Heart left ventricle (tissue), 16 donors: Measurements from ENCODE around the gene YBX1. TPM values are rescaled to one million over a fixed set of nuclear protein-coding genes. Genes with fewer than 3 reads are reported as not detected.

Experiments used
- ATAC-seq, 4 donors: fragments of 200-7000 bp; cut with Tn5 transposase; one replicate each; pipeline ENCODE4 v1.9.1; 2020 to 2022; ENCODE audit warnings: moderate library complexity in 4 of 4, mild to moderate bottlenecking in 3 of 4, moderate number of reproducible peaks in 1 of 4
- DNase-seq, 5 donors: peaks; one replicate each; pipeline ENCODE4 v3.0.0-alpha.2; 2020
- H3K27ac ChIP-seq, 12 donors: fragments of 200-600 bp; sonication (generic) in 4 of 12; one replicate each; pipeline versions ENCODE4 v1.5.0 to v1.8.0; 2016 to 2022; ENCODE audit warnings: mild to moderate bottlenecking in 2 of 12
- H3K27me3 ChIP-seq, 9 donors: fragments of 200-600 bp; sonication (generic) in 2 of 9; one replicate each; pipeline versions ENCODE4 v1.5.1 to v1.8.0; 2016 to 2022; ENCODE audit warnings: mild to moderate bottlenecking in 3 of 9
- H3K36me3 ChIP-seq, 9 donors: fragments of 200-600 bp; sonication (generic) in 2 of 9; one replicate each; pipeline versions ENCODE4 v1.5.0 to v1.8.0; 2018 to 2022; ENCODE audit warnings: mild to moderate bottlenecking in 2 of 9
- H3K4me1 ChIP-seq, 12 donors: fragments of 200-600 bp; sonication (generic) in 4 of 12; one replicate each; pipeline versions ENCODE4 v1.5.0 to v1.8.0; 2016 to 2022; ENCODE audit warnings: mild to moderate bottlenecking in 3 of 12
- H3K4me3 ChIP-seq, 12 donors: fragments of 200-600 bp; sonication (generic) in 4 of 12; one replicate each; pipeline versions ENCODE4 v1.5.0 to v1.8.0; 2017 to 2022; ENCODE audit warnings: mild to moderate bottlenecking in 9 of 12, moderate library complexity in 4 of 12
- H3K9me3 ChIP-seq, 12 donors: fragments of 200-600 bp; sonication (generic) in 4 of 12; one replicate each; pipeline versions ENCODE4 v1.5.0 to v1.8.0; 2016 to 2022; ENCODE audit warnings: mild to moderate bottlenecking in 1 of 12
- CTCF ChIP-seq, 12 donors: fragments of 200-600 bp; sonication (generic) in 4 of 12; IDR thresholded peaks; one replicate each; pipeline versions ENCODE4 v1.5.0 to v1.8.0; 2018 to 2022; ENCODE audit warnings: antibody characterized with exemption in 12 of 12, mild to moderate bottlenecking in 5 of 12
- POLR2A ChIP-seq, 2 donors: fragments of 450-650 bp; IDR thresholded peaks; one replicate each; pipeline ENCODE4 v1.6.1; 2017; ENCODE audit warnings: antibody characterized with exemption in 2 of 2, mild to moderate bottlenecking in 2 of 2, moderate library complexity in 2 of 2
- WGBS, 4 donors: extraction: QIAGEN DNeasy Blood & Tissue Kit in 2 of 4; methylation state at CpG; one replicate each; pipeline versions ENCODE4 v1.1.5 to v1.1.7; 2013 to 2018; 5-methylcytosine and 5-hydroxymethylcytosine counted together
- intact Hi-C, 10 donors: fragments of 100-400 bp; cut with DNase I; formaldehyde crosslinking; loops; one replicate each; pipeline versions ENCODE4 v1.11.1 to v1.14.2; 2022
- polyA plus RNA-seq, 2 donors: library from polyadenylated mRNA; stranded (reverse); fragments of 200-250 nt; gene quantifications; one replicate each; pipeline ENCODE4 v1.2.3, GENCODE V29; 2013
- total RNA-seq, 9 donors: library from RNA; depleted of rRNA in 2 of 9; stranded (reverse); fragments of >200 nt in 2 of 9; fragmentation: NEBNext Ultra II Directional in 3 of 9; extraction: Animal tissue kit (Norgen Biotek cat#: 25700) in 3 of 9; gene quantifications; one replicate each; pipeline versions ENCODE4 v1.1.0 to v1.2.4, GENCODE V29; 2016 to 2023
- donor health status: ischemic (EF 13 %, LVEDD 7.1; RV severe dilation, severe dysfunction).
- donor health status: healthy with polysubstance abuse.
- donor health status: DM: no; HTN: yes; CAD: no.
- donor health status: DM: no; HTN: no; CAD: no.
- donor health status: ischemic (EF 25% LVEDD 6.9; RV normal size, moderate dysfunction).
- donor health status: ischemic (EF 25% LVEDD 5.7; RV mildly dilated, moderate dysfunction).
- donor health status: healthy.
- donor health status: DM: yes; HTN: yes; CAD: no.
- donor health status: ischemic (EF 35%, LVEDD 5.7; RV mildly dilated, moderate dysfunction).
- donor health status: nonischemic (EF 11% LVEDD 7.7; RV severe dilation, severe dysfunction).
- donor health status: DM: yes; HTN: yes; CAD: no.
- donor health status: PGD.
- donor health status: ischemic (EF 29% LVEDD 5.4; RV normal size, mild dysfunction).
- donor health status: nonischemic (EF 23%, LVEDD 6.1; RV moderate dilation, normal function).

YBX1 gene
- total and polyA plus RNA-seq, 11 donors: 638 to 1,226 (median 788) TPM

- no peaks in the 10 kb centered on the region for H3K27me3 ChIP-seq
- no peaks in the 10 kb centered on the region for H3K9me3 ChIP-seq
- peak overlapping the region in 1 of 12 donors; percentile 1 for H3K4me3 ChIP-seq
- H3K27ac ChIP-seq: peak overlapping the region in 5 of 12 donors; percentile 1 to 22 (median 9)
- peaks cover 0 to 34% (median 3%) of the 10 kb centered on the region in 9 donors for H3K36me3 ChIP-seq
- ATAC-seq (no peak), DNase-seq (no peak)
- no peak for TF ChIP-seq POLR2A (IDR thresholded peaks at IDR 0.05)
- no peak for TF ChIP-seq CTCF (IDR thresholded peaks at IDR 0.05)
- H3K4me1 ChIP-seq: peaks cover 19 to 86% (median 79%) of the 10 kb centered on the region in 12 donors
- intact Hi-C loops: loop anchor here in 4 of 10 donors (10.0 kb wide), 5 partner anchors 78 to 512 kb away; partner anchors contain the start of genes C1orf50 (in 2 of the 4), P3H1 (in 2 of the 4) and FOXJ3 (in 1 of the 4)
- 60 to 70% (median 66%) methylated on average over 4 of the region's 4 CpGs for WGBS, 4 donors
Measured at GRCh38 chr1:42686418-42686817, 4.2 kb downstream of the YBX1 start.

GRCh38 chr1:42689912-42690311, 7.7 kb downstream of the YBX1 start:
- TF ChIP-seq POLR2A (IDR thresholded peaks at IDR 0.05) (no peak), CTCF (IDR thresholded peaks at IDR 0.05) (no peak)
- no peak overlapping the region for H3K27ac ChIP-seq
- H3K27me3 ChIP-seq: no peaks in the 10 kb centered on the region
- no peaks in the 10 kb centered on the region for H3K9me3 ChIP-seq
- DNase-seq (no peak), ATAC-seq (no peak)
- intact Hi-C loops: loop anchor here in 5 of 10 donors (2.0 to 10.0 kb wide), 6 partner anchors 21 to 515 kb away; partner anchors contain the start of genes C1orf50 (in 2 of the 5), P3H1 (in 2 of the 5) and FOXJ3 (in 1 of the 5)
- H3K4me3 ChIP-seq: no peak overlapping the region
- WGBS, 4 donors: 79 to 85% (median 84%) methylated on average over 3 of the region's 3 CpGs
- peaks cover 0 to 36% (median 15%) of the 10 kb centered on the region in 9 donors for H3K36me3 ChIP-seq
- H3K4me1 ChIP-seq: peaks cover 11 to 87% (median 77%) of the 10 kb centered on the region in 12 donors

- intact Hi-C loops: no loop called here
- peaks cover 8 to 80% (median 70%) of the 10 kb centered on the region in 12 donors for H3K4me1 ChIP-seq
Measured at GRCh38 chr1:42690477-42691156, 8.4 kb downstream of the YBX1 start.

More at GRCh38 chr1:42690477-42691156, 8.4 kb downstream of the YBX1 start:
- no peak overlapping the region for H3K4me3 ChIP-seq
- no peak overlapping the region for H3K27ac ChIP-seq
- WGBS, 4 donors: 40 to 75% (median 73%) methylated on average over 1 of the region's 1 CpG
- ATAC-seq: no peak
- DNase-seq: no peak
- peaks cover 0 to 43% (median 22%) of the 10 kb centered on the region in 9 donors for H3K36me3 ChIP-seq
- H3K27me3 ChIP-seq: no peaks in the 10 kb centered on the region
- no peaks in the 10 kb centered on the region for H3K9me3 ChIP-seq
- peak in 1 of 12 donors; percentile 16 for TF ChIP-seq CTCF (IDR thresholded peaks at IDR 0.05)
- no peak for TF ChIP-seq POLR2A (IDR thresholded peaks at IDR 0.05)
